Neural progenitor cell (in vitro differentiated cells): ENCODE data around the gene NCKIPSD.

Experiments used
- EZH2 ChIP-seq: fragments of 200-600 bp; sonication (generic); IDR thresholded peaks from 2 replicates; pipeline ENCODE4 v1.6.1; 2017; ENCODE audit warnings: antibody characterized with exemption, mild to moderate bottlenecking, moderate library complexity
- TF ChIP-seq, protein P1 (sequence below): fragments of 200-600 bp; sonication (generic); IDR thresholded peaks from 2 replicates; pipeline ENCODE4 v1.5.1; 2017; ENCODE audit warnings: antibody characterized with exemption, mild to moderate bottlenecking

DNA sequence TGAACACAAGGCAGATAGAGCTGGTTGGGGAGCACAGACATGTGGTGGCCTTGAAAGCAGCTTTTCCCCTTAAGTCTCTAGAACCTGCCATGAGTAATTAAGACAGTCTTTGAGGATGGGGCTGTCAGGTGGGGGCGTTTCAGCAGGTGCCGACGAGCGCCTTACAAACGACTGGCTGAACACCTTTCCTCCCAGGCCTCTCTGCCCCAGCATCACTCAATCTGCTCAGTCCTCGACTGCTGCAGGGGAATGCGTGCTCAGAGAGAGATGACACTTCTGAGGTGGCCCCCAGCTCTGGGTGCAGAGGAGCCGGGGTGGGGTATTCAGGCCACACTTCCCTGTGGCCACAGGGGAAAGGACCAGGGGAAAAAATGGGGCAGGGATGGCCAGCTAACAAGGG is 8.1 kb upstream of the NCKIPSD start:
- TF ChIP-seq, protein P1, sequence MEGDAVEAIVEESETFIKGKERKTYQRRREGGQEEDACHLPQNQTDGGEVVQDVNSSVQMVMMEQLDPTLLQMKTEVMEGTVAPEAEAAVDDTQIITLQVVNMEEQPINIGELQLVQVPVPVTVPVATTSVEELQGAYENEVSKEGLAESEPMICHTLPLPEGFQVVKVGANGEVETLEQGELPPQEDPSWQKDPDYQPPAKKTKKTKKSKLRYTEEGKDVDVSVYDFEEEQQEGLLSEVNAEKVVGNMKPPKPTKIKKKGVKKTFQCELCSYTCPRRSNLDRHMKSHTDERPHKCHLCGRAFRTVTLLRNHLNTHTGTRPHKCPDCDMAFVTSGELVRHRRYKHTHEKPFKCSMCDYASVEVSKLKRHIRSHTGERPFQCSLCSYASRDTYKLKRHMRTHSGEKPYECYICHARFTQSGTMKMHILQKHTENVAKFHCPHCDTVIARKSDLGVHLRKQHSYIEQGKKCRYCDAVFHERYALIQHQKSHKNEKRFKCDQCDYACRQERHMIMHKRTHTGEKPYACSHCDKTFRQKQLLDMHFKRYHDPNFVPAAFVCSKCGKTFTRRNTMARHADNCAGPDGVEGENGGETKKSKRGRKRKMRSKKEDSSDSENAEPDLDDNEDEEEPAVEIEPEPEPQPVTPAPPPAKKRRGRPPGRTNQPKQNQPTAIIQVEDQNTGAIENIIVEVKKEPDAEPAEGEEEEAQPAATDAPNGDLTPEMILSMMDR: no peak
- TF ChIP-seq EZH2: no peak
